ENCODE data around the gene CR1L.
"Not testable (repeated sequence)": the region's sequence is repeated elsewhere in the genome, so short reads cannot be mapped to it uniquely, and the experiment has no call there.

- not testable (repeated sequence) for TF ChIP-seq CTCF (IDR thresholded peaks at IDR 0.05; ENCODE audit: control extremely low read depth in 1 of 3, insufficient read depth in 1 of 3, low read depth in 1 of 3, low read length in 3 of 3); YY1 (IDR thresholded peaks at IDR 0.05; ENCODE audit: low read depth, low read length); PHF8 (conservative IDR thresholded peaks at IDR 0.05; ENCODE audit: low read depth, low read length); RFX5 (IDR thresholded peaks at IDR 0.05; ENCODE audit: borderline replicate concordance, low read depth, low read length); USF2 (IDR thresholded peaks at IDR 0.05; ENCODE audit: low read length); SIX5 (IDR thresholded peaks at IDR 0.05; ENCODE audit: low read depth, low read length); EZH2 (IDR thresholded peaks at IDR 0.05; ENCODE audit: low read depth, low read length, severe bottlenecking); MAX (IDR thresholded peaks at IDR 0.05); GTF2F1 (IDR thresholded peaks at IDR 0.05; ENCODE audit: borderline replicate concordance, low read depth, low read length); BCL11A (IDR thresholded peaks at IDR 0.05; ENCODE audit: low read depth in 2 of 2, low read length in 2 of 2); GABPA (IDR thresholded peaks at IDR 0.05; ENCODE audit: borderline replicate concordance, insufficient read depth, low read length)
Measured at GRCh38 chr1:207692291-207692690, 47.4 kb downstream of the CR1L start.
